ENCODE data around the gene IFT52.
"Not testable (repeated sequence)": the region's sequence is repeated elsewhere in the genome, so short reads cannot be mapped to it uniquely, and the experiment has no call there.

Gene IFT52

GRCh38 chr20:43631598-43631997 is 40.9 kb downstream of the IFT52 start:
- in situ Hi-C loops (cut with MboI; ENCODE audit: low sequenced_read_pairs, unreplicated experiment): no loop called here
- TF ChIP-seq CTCF (IDR thresholded peaks at IDR 0.05; ENCODE audit: borderline replicate concordance, control extremely low read depth, extremely low read depth, insufficient read depth, missing control alignments): no peak
- no peak for DNase-seq (ENCODE audit: low spot score)

- DNase-seq (ENCODE audit: low spot score): no peak
- in situ Hi-C loops (cut with MboI; ENCODE audit: low sequenced_read_pairs, unreplicated experiment): no loop called here
- TF ChIP-seq CTCF (IDR thresholded peaks at IDR 0.05; ENCODE audit: borderline replicate concordance, control extremely low read depth, extremely low read depth, insufficient read depth, missing control alignments): no peak
Measured at GRCh38 chr20:43636429-43636828, 45.7 kb downstream of the IFT52 start.

- TF ChIP-seq CTCF (IDR thresholded peaks at IDR 0.05; ENCODE audit: borderline replicate concordance, control extremely low read depth, extremely low read depth, insufficient read depth, missing control alignments): no peak
- in situ Hi-C loops (cut with MboI; ENCODE audit: low sequenced_read_pairs, unreplicated experiment): no loop called here
- DNase-seq (ENCODE audit: low spot score): no peak
Measured at GRCh38 chr20:43642548-43642947, 51.8 kb downstream of the IFT52 start.

GRCh38 chr20:43650997-43651525 is 60.3 kb downstream of the IFT52 start:
- no peak for TF ChIP-seq CTCF (IDR thresholded peaks at IDR 0.05; ENCODE audit: borderline replicate concordance, control extremely low read depth, extremely low read depth, insufficient read depth, missing control alignments)
- DNase-seq (ENCODE audit: low spot score): no peak
- in situ Hi-C loops (cut with MboI; ENCODE audit: low sequenced_read_pairs, unreplicated experiment): no loop called here

- in situ Hi-C loops (cut with MboI; ENCODE audit: low sequenced_read_pairs, unreplicated experiment); DNase-seq (ENCODE audit: low spot score): not testable (repeated sequence)
Measured at GRCh38 chr20:43651650-43652184, 61.0 kb downstream of the IFT52 start.

- no peak for TF ChIP-seq CTCF (IDR thresholded peaks at IDR 0.05; ENCODE audit: borderline replicate concordance, control extremely low read depth, extremely low read depth, insufficient read depth, missing control alignments)
- DNase-seq (ENCODE audit: low spot score): no peak
- in situ Hi-C loops (cut with MboI; ENCODE audit: low sequenced_read_pairs, unreplicated experiment): no loop called here
Measured at GRCh38 chr20:43653966-43654365, 63.2 kb downstream of the IFT52 start.

- in situ Hi-C loops (cut with MboI; ENCODE audit: low sequenced_read_pairs, unreplicated experiment); DNase-seq (ENCODE audit: low spot score): not testable (repeated sequence)
Measured at GRCh38 chr20:43655176-43655575, 64.4 kb downstream of the IFT52 start.

GRCh38 chr20:43655937-43656336 is 65.2 kb downstream of the IFT52 start:
- in situ Hi-C loops (cut with MboI; ENCODE audit: low sequenced_read_pairs, unreplicated experiment): no loop called here
- DNase-seq (ENCODE audit: low spot score): no peak

More at GRCh38 chr20:43655937-43656336, 65.2 kb downstream of the IFT52 start:
- TF ChIP-seq CTCF (IDR thresholded peaks at IDR 0.05; ENCODE audit: borderline replicate concordance, control extremely low read depth, extremely low read depth, insufficient read depth, missing control alignments): no peak

Measured in GM13976 (cell line).